MCF 10A (cell line): ENCODE results near the gene GPC6. TPM values are rescaled to one million over a fixed set of nuclear protein-coding genes. Genes with fewer than 3 reads are reported as not detected.

Experiments
- BruUV-seq: library from RNA; stranded (reverse); fragments of 400-500 nt; replicated peaks from 2 replicates; lab custom pipeline; 2021; lab: Mats Ljungman, UMichigan
- CTCF ChIA-PET: fragments of 300-600 bp; sonication (Branson Sonifier 250); formaldehyde crosslinking; extraction: SDS; loops from one replicate; lab custom pipeline; 2021; ENCODE audit warnings: antibody characterized with exemption, inconsistent platforms; lab: Yijun Ruan, JAX
- POLR2A ChIA-PET: fragments of 300-600, 350-650 bp; sonication (Branson Sonifier 250); formaldehyde crosslinking; extraction: SDS; loops from one replicate; lab custom pipeline; 2020; ENCODE audit warnings: antibody characterized with exemption, inconsistent platforms; lab: Yijun Ruan, JAX
- DNase-seq: peaks from one replicate; pipeline ENCODE4 v3.0.0-alpha.2; 2018; ENCODE audit not compliant: unreplicated experiment
- H3K27ac Mint-ChIP-seq: one replicate; pipeline ENCODE4 v1.8.0; 2022; ENCODE audit warnings: mild to moderate bottlenecking, low read depth, mixed read lengths; ENCODE audit not compliant: unreplicated experiment
- H3K27me3 Mint-ChIP-seq: one replicate; pipeline ENCODE4 v1.8.0; 2022; ENCODE audit warnings: mixed read lengths; ENCODE audit not compliant: insufficient read depth, unreplicated experiment
- H3K36me3 Mint-ChIP-seq: one replicate; pipeline ENCODE4 v1.8.0; 2022; ENCODE audit warnings: mild to moderate bottlenecking, moderate library complexity, mixed read lengths; ENCODE audit not compliant: insufficient read depth, unreplicated experiment
- H3K4me1 Mint-ChIP-seq: one replicate; pipeline ENCODE4 v1.8.0; 2022; ENCODE audit warnings: mixed read lengths; ENCODE audit not compliant: insufficient read depth, unreplicated experiment
- H3K4me3 Mint-ChIP-seq: one replicate; pipeline ENCODE4 v1.8.0; 2022; ENCODE audit warnings: mild to moderate bottlenecking, moderate library complexity, mixed read lengths; ENCODE audit not compliant: unreplicated experiment
- H3K9me3 Mint-ChIP-seq: one replicate; pipeline ENCODE4 v1.8.0; 2022; ENCODE audit warnings: mixed read lengths; ENCODE audit not compliant: unreplicated experiment
- CTCF ChIP-seq: fragments of 200-600 bp; IDR thresholded peaks from one replicate; pipeline ENCODE4 v1.8.0; 2022; ENCODE audit warnings: antibody characterized with exemption, mild to moderate bottlenecking; ENCODE audit not compliant: unreplicated experiment
- intact Hi-C: fragments of 100-400 bp; cut with micrococcal nuclease; formaldehyde crosslinking; loops from 2 replicates; pipeline ENCODE4 v1.14.1; 2022
- total RNA-seq: library from RNA; stranded (reverse); gene quantifications from 2 replicates; pipeline ENCODE4 v1.2.3, GENCODE V29; 2022

GPC6 gene
- total RNA-seq, 1 experiment from 2014 or later, result 8.4 TPM

GRCh38 chr13:94369972-94370436, 1143.4 kb downstream of the GPC6 start:
- Mint-ChIP-seq H3K4me1 (no peaks in the 10 kb centered on the region), H3K36me3 (no peaks in the 10 kb centered on the region), H3K27me3 (no peaks in the 10 kb centered on the region), H3K27ac (no peak overlapping the region), H3K9me3 (no peaks in the 10 kb centered on the region), H3K4me3 (no peak overlapping the region)
- no peak for DNase-seq
- TF ChIP-seq CTCF, result no peak
- ChIA-PET CTCF (no interaction called here), POLR2A (no interaction called here)
- no TSS peak for BruUV-seq
- intact Hi-C loops, result no loop called here

GRCh38 chr13:94371855-94372254, 1145.2 kb downstream of the GPC6 start:
- H3K4me3 Mint-ChIP-seq, result no peak overlapping the region
- no peaks in the 10 kb centered on the region for H3K36me3 Mint-ChIP-seq
- H3K27ac Mint-ChIP-seq, result no peak overlapping the region
- POLR2A ChIA-PET, result no interaction called here
- intact Hi-C loops, result no loop called here
- TF ChIP-seq CTCF, result no peak
- CTCF ChIA-PET, result interaction anchor here (0.7 kb wide), 1 partner anchor 26 kb away, joined by 3 read pairs; no protein-coding TSS in a partner anchor
- H3K9me3 Mint-ChIP-seq, result no peaks in the 10 kb centered on the region
- no peaks in the 10 kb centered on the region for H3K4me1 Mint-ChIP-seq
- H3K27me3 Mint-ChIP-seq, result no peaks in the 10 kb centered on the region
- no peak for DNase-seq
- no TSS peak for BruUV-seq

- Mint-ChIP-seq H3K27me3 (no peaks in the 10 kb centered on the region), H3K4me3 (no peak overlapping the region), H3K9me3 (no peaks in the 10 kb centered on the region), H3K27ac (no peak overlapping the region), H3K4me1 (no peaks in the 10 kb centered on the region), H3K36me3 (peaks cover 6% of the 10 kb centered on the region)
- POLR2A ChIA-PET, result no interaction called here
- CTCF ChIA-PET, result no interaction called here
- no peak for DNase-seq
- intact Hi-C loops, result no loop called here
- no TSS peak for BruUV-seq
- TF ChIP-seq CTCF, result no peak
These were observed 1155.9 kb downstream of the GPC6 start for GRCh38 chr13:94382517-94382916.

GRCh38 chr13:94382960-94383359, 1156.4 kb downstream of the GPC6 start:
- CTCF ChIA-PET, result no interaction called here

More at GRCh38 chr13:94382960-94383359, 1156.4 kb downstream of the GPC6 start:
- no peaks in the 10 kb centered on the region for H3K27me3 Mint-ChIP-seq
- POLR2A ChIA-PET, result no interaction called here
- peaks cover 6% of the 10 kb centered on the region for H3K36me3 Mint-ChIP-seq
- no peak overlapping the region for H3K4me3 Mint-ChIP-seq
- intact Hi-C loops, result no loop called here
- no peak for TF ChIP-seq CTCF
- BruUV-seq, result no TSS peak
- no peaks in the 10 kb centered on the region for H3K9me3 Mint-ChIP-seq
- no peak for DNase-seq
- H3K27ac Mint-ChIP-seq, result no peak overlapping the region
- H3K4me1 Mint-ChIP-seq, result no peaks in the 10 kb centered on the region
